ENCODE results near the gene ACAP2. TPM values are rescaled to one million over a fixed set of nuclear protein-coding genes. Genes with fewer than 3 reads are reported as not detected.
A peak's percentile ranks its signal among the peaks of the same experiment; 100 is the strongest.

ACAP2 gene
- total RNA-seq, 1 donor from 2014 or later, result 39.0 TPM

DNA sequence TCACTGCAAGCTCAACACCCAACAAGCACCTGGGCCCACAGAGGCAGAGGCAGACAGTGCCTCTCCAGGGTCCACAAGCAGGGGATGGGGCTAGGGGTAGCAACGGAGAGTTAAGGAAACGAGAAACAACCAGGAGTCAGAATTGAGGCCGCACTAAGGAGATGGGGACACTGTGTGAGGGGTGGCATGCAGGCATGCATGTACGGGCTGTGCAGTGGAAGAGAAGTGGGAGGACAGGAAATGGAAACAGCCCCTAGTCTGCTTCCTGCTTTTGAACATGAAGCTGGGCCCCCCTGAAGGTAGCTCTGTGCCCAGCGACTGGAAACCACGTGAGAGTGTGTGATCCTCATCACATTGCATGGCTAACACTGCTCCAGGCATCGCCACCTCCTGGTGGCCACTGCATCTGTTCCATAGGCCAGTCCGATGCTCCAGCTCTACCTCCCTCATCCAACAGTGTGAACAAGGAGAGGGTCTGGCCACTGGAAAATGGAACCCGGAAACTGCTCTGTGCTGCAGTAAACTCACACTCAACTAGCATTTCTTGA is 215.8 kb downstream of the ACAP2 start:
- TF ChIP-seq, protein P1, sequence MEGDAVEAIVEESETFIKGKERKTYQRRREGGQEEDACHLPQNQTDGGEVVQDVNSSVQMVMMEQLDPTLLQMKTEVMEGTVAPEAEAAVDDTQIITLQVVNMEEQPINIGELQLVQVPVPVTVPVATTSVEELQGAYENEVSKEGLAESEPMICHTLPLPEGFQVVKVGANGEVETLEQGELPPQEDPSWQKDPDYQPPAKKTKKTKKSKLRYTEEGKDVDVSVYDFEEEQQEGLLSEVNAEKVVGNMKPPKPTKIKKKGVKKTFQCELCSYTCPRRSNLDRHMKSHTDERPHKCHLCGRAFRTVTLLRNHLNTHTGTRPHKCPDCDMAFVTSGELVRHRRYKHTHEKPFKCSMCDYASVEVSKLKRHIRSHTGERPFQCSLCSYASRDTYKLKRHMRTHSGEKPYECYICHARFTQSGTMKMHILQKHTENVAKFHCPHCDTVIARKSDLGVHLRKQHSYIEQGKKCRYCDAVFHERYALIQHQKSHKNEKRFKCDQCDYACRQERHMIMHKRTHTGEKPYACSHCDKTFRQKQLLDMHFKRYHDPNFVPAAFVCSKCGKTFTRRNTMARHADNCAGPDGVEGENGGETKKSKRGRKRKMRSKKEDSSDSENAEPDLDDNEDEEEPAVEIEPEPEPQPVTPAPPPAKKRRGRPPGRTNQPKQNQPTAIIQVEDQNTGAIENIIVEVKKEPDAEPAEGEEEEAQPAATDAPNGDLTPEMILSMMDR (IDR thresholded peaks at IDR 0.05; ENCODE audit: insufficient read depth, low read length, poor library complexity, severe bottlenecking), result peak; percentile 16
- DNase-seq (ENCODE audit: low read depth), result no peak
- H3K4me3 ChIP-seq (ENCODE audit: low read depth, low read length), result no peak overlapping the region
- no peaks in the 10 kb centered on the region for H3K36me3 ChIP-seq (ENCODE audit: control insufficient read depth, insufficient read depth, low read length)
- no peaks in the 10 kb centered on the region for H3K27me3 ChIP-seq (ENCODE audit: control insufficient read depth, insufficient read depth, low read length)

DNA sequence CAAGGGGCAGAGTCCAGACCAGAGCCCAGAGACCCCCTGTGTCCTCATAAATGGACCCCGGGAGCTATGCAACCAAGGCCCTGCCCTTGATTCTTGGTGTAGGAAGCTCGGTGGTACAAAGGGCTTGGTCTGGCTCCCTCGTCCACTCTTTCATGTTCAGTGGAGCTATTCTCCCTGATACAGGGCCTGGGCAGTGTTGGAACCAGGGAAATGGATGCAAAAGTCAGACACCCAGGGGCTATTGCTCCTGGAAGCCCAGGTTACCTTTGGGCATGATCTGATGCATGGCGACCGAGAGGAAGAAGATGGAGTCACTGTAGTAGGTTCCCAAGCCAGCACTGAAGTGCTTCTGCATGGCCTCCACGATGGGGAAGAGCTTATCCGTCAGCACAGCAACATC is 216.4 kb downstream of the ACAP2 start:
- Histone ChIP-seq H3K4me3 (ENCODE audit: low read depth, low read length) (no peak overlapping the region), H3K36me3 (ENCODE audit: control insufficient read depth, insufficient read depth, low read length) (no peaks in the 10 kb centered on the region), H3K27me3 (ENCODE audit: control insufficient read depth, insufficient read depth, low read length) (no peaks in the 10 kb centered on the region)
- DNase-seq (ENCODE audit: low read depth), result no peak
- TF ChIP-seq, protein P1 (IDR thresholded peaks at IDR 0.05; ENCODE audit: insufficient read depth, low read length, poor library complexity, severe bottlenecking), result no peak

DNA sequence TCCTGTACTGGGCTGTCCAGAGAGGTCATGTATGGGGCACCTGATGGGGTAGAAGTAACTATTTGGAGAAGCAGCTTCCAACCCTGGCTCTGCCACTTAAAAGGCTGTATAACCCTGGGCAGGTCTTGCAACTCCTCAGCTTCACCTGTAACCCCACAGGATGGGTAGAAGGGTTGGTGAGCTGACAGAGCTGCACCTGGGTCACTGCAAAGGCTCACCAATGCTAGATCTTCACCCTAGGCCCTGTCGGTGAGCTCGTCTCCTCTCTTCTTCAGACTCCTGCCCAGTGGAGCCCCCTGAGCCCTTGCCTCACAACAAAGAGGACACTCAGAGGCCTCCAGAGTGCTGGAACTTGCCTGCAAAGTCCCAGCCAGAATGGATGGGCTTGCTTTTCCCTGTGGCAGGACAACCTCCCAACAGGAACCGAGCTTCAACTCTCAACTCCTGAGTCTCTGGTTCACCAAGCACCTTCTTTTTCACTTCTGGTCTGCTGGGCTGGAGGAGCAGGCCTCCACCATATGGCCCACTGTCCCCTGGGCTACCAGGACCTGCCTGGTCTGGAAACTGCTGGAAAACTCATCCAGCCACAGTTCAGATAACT is 217.7 kb downstream of the ACAP2 start:
- Histone ChIP-seq H3K27me3 (ENCODE audit: control insufficient read depth, insufficient read depth, low read length) (no peaks in the 10 kb centered on the region), H3K36me3 (ENCODE audit: control insufficient read depth, insufficient read depth, low read length) (no peaks in the 10 kb centered on the region), H3K4me3 (ENCODE audit: low read depth, low read length) (no peak overlapping the region)
- DNase-seq (ENCODE audit: low read depth), result no peak
- TF ChIP-seq, protein P1 (IDR thresholded peaks at IDR 0.05; ENCODE audit: insufficient read depth, low read length, poor library complexity, severe bottlenecking), result no peak

Other genes starting within 250 kb of the ACAP2 start
- gene XXYLT1, start 171.9 kb downstream of the ACAP2 start, total RNA-seq, result 18.7 and 20.2 TPM in 2 replicates
- 50.8 and 70.5 TPM in 2 replicates for gene PPP1R2, start 100.3 kb upstream of the ACAP2 start, total RNA-seq
- not detected in 2 replicates for gene APOD, start 140.9 kb upstream of the ACAP2 start, total RNA-seq

Data from kidney epithelial cell (primary cell).